ENCODE data around the gene SMCR8.

DNA sequence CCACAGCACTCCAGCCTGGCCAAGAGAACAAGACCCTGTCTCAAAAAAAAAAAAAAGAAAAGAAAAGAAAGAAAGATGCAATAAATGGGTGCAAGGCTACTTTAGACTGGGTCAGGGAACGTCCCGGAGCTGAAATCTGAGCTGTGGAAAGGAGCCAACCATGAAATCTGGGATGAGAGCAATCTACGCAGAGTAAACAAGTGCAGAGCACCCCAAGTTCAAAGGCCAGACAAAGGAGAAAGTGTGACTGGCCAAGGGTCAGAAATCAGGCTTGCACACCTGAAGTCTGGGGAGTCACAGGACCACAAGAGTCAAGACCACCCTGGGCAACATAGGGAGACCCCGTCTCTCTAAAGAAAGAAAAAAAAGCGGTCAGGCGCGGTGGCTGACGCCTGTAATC lies 45.4 kb downstream of the SMCR8 start:
- TF ChIP-seq, protein P1, sequence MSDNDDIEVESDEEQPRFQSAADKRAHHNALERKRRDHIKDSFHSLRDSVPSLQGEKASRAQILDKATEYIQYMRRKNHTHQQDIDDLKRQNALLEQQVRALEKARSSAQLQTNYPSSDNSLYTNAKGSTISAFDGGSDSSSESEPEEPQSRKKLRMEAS (IDR thresholded peaks at IDR 0.05; ENCODE audit: low read depth), result no peak
- TF ChIP-seq, protein P2, sequence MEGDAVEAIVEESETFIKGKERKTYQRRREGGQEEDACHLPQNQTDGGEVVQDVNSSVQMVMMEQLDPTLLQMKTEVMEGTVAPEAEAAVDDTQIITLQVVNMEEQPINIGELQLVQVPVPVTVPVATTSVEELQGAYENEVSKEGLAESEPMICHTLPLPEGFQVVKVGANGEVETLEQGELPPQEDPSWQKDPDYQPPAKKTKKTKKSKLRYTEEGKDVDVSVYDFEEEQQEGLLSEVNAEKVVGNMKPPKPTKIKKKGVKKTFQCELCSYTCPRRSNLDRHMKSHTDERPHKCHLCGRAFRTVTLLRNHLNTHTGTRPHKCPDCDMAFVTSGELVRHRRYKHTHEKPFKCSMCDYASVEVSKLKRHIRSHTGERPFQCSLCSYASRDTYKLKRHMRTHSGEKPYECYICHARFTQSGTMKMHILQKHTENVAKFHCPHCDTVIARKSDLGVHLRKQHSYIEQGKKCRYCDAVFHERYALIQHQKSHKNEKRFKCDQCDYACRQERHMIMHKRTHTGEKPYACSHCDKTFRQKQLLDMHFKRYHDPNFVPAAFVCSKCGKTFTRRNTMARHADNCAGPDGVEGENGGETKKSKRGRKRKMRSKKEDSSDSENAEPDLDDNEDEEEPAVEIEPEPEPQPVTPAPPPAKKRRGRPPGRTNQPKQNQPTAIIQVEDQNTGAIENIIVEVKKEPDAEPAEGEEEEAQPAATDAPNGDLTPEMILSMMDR (IDR thresholded peaks at IDR 0.05), result no peak
- no peak for TF ChIP-seq GATA2 (CRISPR knock-in tag; IDR thresholded peaks at IDR 0.05)
- no peak for TF ChIP-seq POLR2AphosphoS5 (IDR thresholded peaks at IDR 0.05; ENCODE audit: low read depth, low read length)
- TF ChIP-seq TEAD4 (IDR thresholded peaks at IDR 0.05; ENCODE audit: borderline replicate concordance, insufficient read depth), result no peak

Data from SK-N-SH (cell line).